Measurements from ENCODE around the gene DCANP1. TPM values are rescaled to one million over a fixed set of nuclear protein-coding genes. Genes with fewer than 3 reads are reported as not detected.

Gene DCANP1
- total and polyA plus RNA-seq, 2 donors (not counting 1 experiment from before 2014, with no cell fraction given): not detected

DNA sequence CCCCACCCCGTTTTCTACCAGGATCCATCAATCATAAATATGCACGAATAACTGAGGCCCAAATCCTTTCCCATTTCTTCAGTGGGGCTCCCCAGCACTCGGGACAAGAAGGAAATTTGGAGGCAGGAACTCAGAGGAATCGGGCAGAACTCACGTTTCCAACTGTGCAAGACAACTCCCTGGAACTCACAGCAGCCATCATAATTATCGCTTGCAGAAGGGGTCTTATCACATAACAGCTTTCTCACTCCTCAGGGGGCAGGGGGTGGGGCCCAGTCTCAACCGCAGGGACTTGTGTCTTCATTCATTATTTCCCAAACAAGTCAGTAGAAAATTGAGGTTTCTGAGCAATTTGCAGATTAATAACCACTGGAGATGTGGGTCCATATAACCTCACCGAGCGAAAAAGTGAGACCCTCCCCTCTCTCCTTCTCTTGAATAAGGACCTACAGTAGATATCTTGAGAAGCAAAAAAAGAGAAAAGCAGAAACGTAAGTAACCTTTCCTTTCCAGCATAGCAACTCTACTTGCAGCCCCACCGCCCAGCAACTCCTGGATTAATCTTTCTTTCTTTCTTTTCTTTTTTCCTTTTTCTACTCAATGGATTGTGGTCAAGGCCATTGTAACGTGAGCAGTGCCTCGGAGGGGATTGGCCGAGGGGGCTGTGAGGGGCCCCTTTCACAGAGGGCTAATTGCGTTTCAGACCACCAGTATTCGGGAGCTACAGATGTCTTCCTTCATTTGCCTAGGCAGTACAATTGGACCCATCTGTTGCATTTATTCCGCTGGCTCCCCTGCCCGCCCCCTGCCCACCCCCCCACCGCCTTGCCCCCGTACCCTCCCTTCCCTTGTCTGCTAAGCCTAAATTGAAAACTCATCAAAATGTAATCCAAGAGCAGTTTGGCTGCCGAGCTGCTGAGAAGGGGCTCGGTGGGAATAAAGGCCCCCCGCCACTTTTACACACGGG lies 29.8 kb upstream of the DCANP1 start:
- no peak for DNase-seq (ENCODE audit: low read depth in 2 of 2)
- Histone ChIP-seq H4K20me1 (ENCODE audit: control insufficient read depth, extremely low read depth, insufficient read depth, low read length) (no peaks in the 10 kb centered on the region), H3K36me3 (ENCODE audit: control insufficient read depth, insufficient read depth, low read length) (no peaks in the 10 kb centered on the region), H2AFZ (ENCODE audit: low read length) (no peak overlapping the region), H3K27me3 (ENCODE audit: control insufficient read depth, insufficient read depth, low read length) (peaks cover 3% of the 10 kb centered on the region), H3K9me3 (ENCODE audit: control insufficient read depth, insufficient read depth, low read depth, low read length) (no peaks in the 10 kb centered on the region), H3K9ac (ENCODE audit: insufficient read depth, low read length) (no peak overlapping the region), H3K4me2 (ENCODE audit: extremely low read depth, insufficient read depth, low read length) (no peak overlapping the region), H3K4me1 (ENCODE audit: control insufficient read depth, extremely low read depth, insufficient read depth, low read length) (no peaks in the 10 kb centered on the region), H3K4me3 (replicated peaks in 1 of 4; ENCODE audit: control extremely low read depth in 1 of 4, insufficient read depth in 1 of 4, low read depth in 3 of 4, low read length in 4 of 4) (no peak overlapping the region), H3K79me2 (ENCODE audit: control insufficient read depth, insufficient read depth, low read length) (no peaks in the 10 kb centered on the region), H3K27ac (ENCODE audit: insufficient read depth, low read length) (no peak overlapping the region)
- no peak for TF ChIP-seq EZH2 (IDR thresholded peaks at IDR 0.05; ENCODE audit: low read length, missing control alignments)
- TF ChIP-seq CTCF (conservative IDR thresholded peaks at IDR 0.05 in 1 of 2, IDR thresholded peaks at IDR 0.05 in 1 of 2; ENCODE audit: low read depth in 1 of 2, low read length in 2 of 2): no peak

GRCh38 chr5:135473956-135474670 lies 27.0 kb upstream of the DCANP1 start:
- H3K36me3 ChIP-seq (ENCODE audit: control insufficient read depth, insufficient read depth, low read length): no peaks in the 10 kb centered on the region
- H3K27ac ChIP-seq (ENCODE audit: insufficient read depth, low read length): no peak overlapping the region
- H3K79me2 ChIP-seq (ENCODE audit: control insufficient read depth, insufficient read depth, low read length): no peaks in the 10 kb centered on the region
- no peaks in the 10 kb centered on the region for H4K20me1 ChIP-seq (ENCODE audit: control insufficient read depth, extremely low read depth, insufficient read depth, low read length)
- no peak overlapping the region for H3K9ac ChIP-seq (ENCODE audit: insufficient read depth, low read length)
- H3K4me2 ChIP-seq (ENCODE audit: extremely low read depth, insufficient read depth, low read length): no peak overlapping the region
- no peaks in the 10 kb centered on the region for H3K9me3 ChIP-seq (ENCODE audit: control insufficient read depth, insufficient read depth, low read depth, low read length)
- no peak for DNase-seq (ENCODE audit: low read depth in 2 of 2)
- no peak for TF ChIP-seq CTCF (conservative IDR thresholded peaks at IDR 0.05 in 1 of 2, IDR thresholded peaks at IDR 0.05 in 1 of 2; ENCODE audit: low read depth in 1 of 2, low read length in 2 of 2)
- H2AFZ ChIP-seq (ENCODE audit: low read length): no peak overlapping the region
- H3K27me3 ChIP-seq (ENCODE audit: control insufficient read depth, insufficient read depth, low read length): peaks cover 3% of the 10 kb centered on the region
- H3K4me3 ChIP-seq (replicated peaks in 1 of 4; ENCODE audit: control extremely low read depth in 1 of 4, insufficient read depth in 1 of 4, low read depth in 3 of 4, low read length in 4 of 4): no peak overlapping the region
- H3K4me1 ChIP-seq (ENCODE audit: control insufficient read depth, extremely low read depth, insufficient read depth, low read length): no peaks in the 10 kb centered on the region

GRCh38 chr5:135472141-135472540 lies 25.0 kb upstream of the DCANP1 start:
- no peaks in the 10 kb centered on the region for H3K4me1 ChIP-seq (ENCODE audit: control insufficient read depth, extremely low read depth, insufficient read depth, low read length)
- DNase-seq (ENCODE audit: low read depth in 2 of 2): no peak
- H3K4me3 ChIP-seq (replicated peaks in 1 of 4; ENCODE audit: control extremely low read depth in 1 of 4, insufficient read depth in 1 of 4, low read depth in 3 of 4, low read length in 4 of 4): no peak overlapping the region
- no peak overlapping the region for H2AFZ ChIP-seq (ENCODE audit: low read length)
- H3K27me3 ChIP-seq (ENCODE audit: control insufficient read depth, insufficient read depth, low read length): peaks cover 6% of the 10 kb centered on the region
- no peak overlapping the region for H3K27ac ChIP-seq (ENCODE audit: insufficient read depth, low read length)
- H3K79me2 ChIP-seq (ENCODE audit: control insufficient read depth, insufficient read depth, low read length): no peaks in the 10 kb centered on the region
- H3K36me3 ChIP-seq (ENCODE audit: control insufficient read depth, insufficient read depth, low read length): no peaks in the 10 kb centered on the region
- no peak overlapping the region for H3K9ac ChIP-seq (ENCODE audit: insufficient read depth, low read length)
- H3K9me3 ChIP-seq (ENCODE audit: control insufficient read depth, insufficient read depth, low read depth, low read length): no peaks in the 10 kb centered on the region
- no peak for TF ChIP-seq EZH2 (IDR thresholded peaks at IDR 0.05; ENCODE audit: low read length, missing control alignments)
- H4K20me1 ChIP-seq (ENCODE audit: control insufficient read depth, extremely low read depth, insufficient read depth, low read length): no peaks in the 10 kb centered on the region
- H3K4me2 ChIP-seq (ENCODE audit: extremely low read depth, insufficient read depth, low read length): no peak overlapping the region

All from fibroblast of lung (primary cell).